ENCODE results near the gene HRNR.
"Not testable (repeated sequence)": the region's sequence is repeated elsewhere in the genome, so short reads cannot be mapped to it uniquely, and the experiment has no call there.

HRNR gene

GRCh38 chr1:152224093-152224492, at the start of gene HRNR:
HRNR (minus strand) TSS chr1:152224193; CDS start chr1:152223253, 940 bp downstream.
- DNase-seq (ENCODE audit: low spot score), result no peak

- DNase-seq (ENCODE audit: low spot score), result not testable (repeated sequence)
Observed at GRCh38 chr1:152256394-152256793, 32.4 kb upstream of the HRNR start.

- DNase-seq (ENCODE audit: low spot score), result no peak
Observed at GRCh38 chr1:152252157-152252556, 28.2 kb upstream of the HRNR start.

- DNase-seq (ENCODE audit: low spot score), result no peak
Observed at GRCh38 chr1:152251391-152251790, 27.4 kb upstream of the HRNR start.

- no peak for DNase-seq (ENCODE audit: low spot score)
Observed at GRCh38 chr1:152247316-152247715, 23.3 kb upstream of the HRNR start.

GRCh38 chr1:152244576-152245273, 20.7 kb upstream of the HRNR start:
- DNase-seq (ENCODE audit: low spot score), result peak; percentile 49

- DNase-seq (ENCODE audit: low spot score), result no peak
Observed at GRCh38 chr1:152237093-152237492, 13.1 kb upstream of the HRNR start.

- no peak for DNase-seq (ENCODE audit: low spot score)
Observed at GRCh38 chr1:152228831-152229230, 4.8 kb upstream of the HRNR start.

GRCh38 chr1:152227310-152227928, 3.4 kb upstream of the HRNR start:
- DNase-seq (ENCODE audit: low spot score), result peak; percentile 55

GRCh38 chr1:152225678-152226077, 1.7 kb upstream of the HRNR start:
- no peak for DNase-seq (ENCODE audit: low spot score)

- no peak for DNase-seq (ENCODE audit: low spot score)
Observed at GRCh38 chr1:152220166-152221163, 3.5 kb downstream of the HRNR start.

- not testable (repeated sequence) for DNase-seq (ENCODE audit: low spot score)
Observed at GRCh38 chr1:152219438-152219837, 4.6 kb downstream of the HRNR start.

GRCh38 chr1:152218762-152219436, 5.1 kb downstream of the HRNR start:
- DNase-seq (ENCODE audit: low spot score), result no peak

GRCh38 chr1:152215604-152216003, 8.4 kb downstream of the HRNR start:
- not testable (repeated sequence) for DNase-seq (ENCODE audit: low spot score)

- DNase-seq (ENCODE audit: low spot score), result not testable (repeated sequence)
Observed at GRCh38 chr1:152214911-152215310, 9.1 kb downstream of the HRNR start.

- DNase-seq (ENCODE audit: low spot score), result no peak
Observed at GRCh38 chr1:152198982-152199381, 25.0 kb downstream of the HRNR start.

GRCh38 chr1:152197361-152197941, 26.5 kb downstream of the HRNR start:
- DNase-seq (ENCODE audit: low spot score), result no peak

- DNase-seq (ENCODE audit: low spot score), result no peak
Observed at GRCh38 chr1:152191711-152192110, 32.3 kb downstream of the HRNR start.

- DNase-seq (ENCODE audit: low spot score), result no peak
Observed at GRCh38 chr1:152191260-152191659, 32.7 kb downstream of the HRNR start.

GRCh38 chr1:152190589-152190988, 33.4 kb downstream of the HRNR start:
- no peak for DNase-seq (ENCODE audit: low spot score)

GRCh38 chr1:152189657-152190442, 34.1 kb downstream of the HRNR start:
- DNase-seq (ENCODE audit: low spot score), result peak; percentile 83

Data from COLO829 (cell line).